Measurements from ENCODE around the gene TMEM123. TPM values are rescaled to one million over a fixed set of nuclear protein-coding genes. Genes with fewer than 3 reads are reported as not detected.
A peak's percentile ranks its signal among the peaks of the same experiment; 100 is the strongest.

Gene TMEM123
- total RNA-seq, 1 donor = 91.9 TPM

GRCh38 chr11:102472127-102472526 lies 19.6 kb upstream of the TMEM123 start:
- Histone ChIP-seq H3K79me2 (ENCODE audit: insufficient read depth, low read length) (no peaks in the 10 kb centered on the region), H2AFZ (ENCODE audit: low read length) (no peak overlapping the region), H3K9me3 (ENCODE audit: low read depth, low read length) (no peaks in the 10 kb centered on the region), H3K27ac (ENCODE audit: low read depth, low read length) (no peak overlapping the region), H3K27me3 (ENCODE audit: insufficient read depth, low read length) (no peaks in the 10 kb centered on the region), H3K4me1 (ENCODE audit: insufficient read depth, low read length) (peaks cover 18% of the 10 kb centered on the region), H3K36me3 (ENCODE audit: insufficient read depth, low read length) (no peaks in the 10 kb centered on the region), H4K20me1 (ENCODE audit: insufficient read depth, low read length) (no peaks in the 10 kb centered on the region), H3K4me2 (ENCODE audit: insufficient read depth, low read length) (no peak overlapping the region), H3K4me3 (ENCODE audit: insufficient read depth, low read length) (no peak overlapping the region)
- TF ChIP-seq CTCF (IDR thresholded peaks at IDR 0.05; ENCODE audit: extremely low read depth, low read depth, low read length) = no peak
- no peak for DNase-seq (ENCODE audit: insufficient read length, low spot score, missing footprints)

GRCh38 chr11:102471474-102471873 lies 18.9 kb upstream of the TMEM123 start:
- Histone ChIP-seq H3K4me1 (ENCODE audit: insufficient read depth, low read length) (peaks cover 18% of the 10 kb centered on the region), H2AFZ (ENCODE audit: low read length) (no peak overlapping the region), H3K9me3 (ENCODE audit: low read depth, low read length) (no peaks in the 10 kb centered on the region), H3K27ac (ENCODE audit: low read depth, low read length) (no peak overlapping the region), H3K4me3 (ENCODE audit: insufficient read depth, low read length) (no peak overlapping the region), H3K79me2 (ENCODE audit: insufficient read depth, low read length) (no peaks in the 10 kb centered on the region), H3K36me3 (ENCODE audit: insufficient read depth, low read length) (no peaks in the 10 kb centered on the region), H3K27me3 (ENCODE audit: insufficient read depth, low read length) (no peaks in the 10 kb centered on the region), H4K20me1 (ENCODE audit: insufficient read depth, low read length) (no peaks in the 10 kb centered on the region), H3K4me2 (ENCODE audit: insufficient read depth, low read length) (no peak overlapping the region)
- no peak for DNase-seq (ENCODE audit: insufficient read length, low spot score, missing footprints)
- no peak for TF ChIP-seq CTCF (IDR thresholded peaks at IDR 0.05; ENCODE audit: extremely low read depth, low read depth, low read length)

- Histone ChIP-seq H3K4me3 (ENCODE audit: insufficient read depth, low read length) (no peak overlapping the region), H3K79me2 (ENCODE audit: insufficient read depth, low read length) (no peaks in the 10 kb centered on the region), H3K36me3 (ENCODE audit: insufficient read depth, low read length) (no peaks in the 10 kb centered on the region), H4K20me1 (ENCODE audit: insufficient read depth, low read length) (no peaks in the 10 kb centered on the region), H2AFZ (ENCODE audit: low read length) (no peak overlapping the region), H3K27me3 (ENCODE audit: insufficient read depth, low read length) (no peaks in the 10 kb centered on the region), H3K4me2 (ENCODE audit: insufficient read depth, low read length) (no peak overlapping the region), H3K9me3 (ENCODE audit: low read depth, low read length) (no peaks in the 10 kb centered on the region), H3K4me1 (ENCODE audit: insufficient read depth, low read length) (peaks cover 18% of the 10 kb centered on the region), H3K27ac (ENCODE audit: low read depth, low read length) (no peak overlapping the region)
- TF ChIP-seq CTCF (IDR thresholded peaks at IDR 0.05; ENCODE audit: extremely low read depth, low read depth, low read length) = no peak
- no peak for DNase-seq (ENCODE audit: insufficient read length, low spot score, missing footprints)
Observed at GRCh38 chr11:102470251-102470650, 17.7 kb upstream of the TMEM123 start.

GRCh38 chr11:102469196-102469821 lies 16.7 kb upstream of the TMEM123 start:
- Histone ChIP-seq H4K20me1 (ENCODE audit: insufficient read depth, low read length) (no peaks in the 10 kb centered on the region), H3K27ac (ENCODE audit: low read depth, low read length) (peak overlapping the region; percentile 52), H3K36me3 (ENCODE audit: insufficient read depth, low read length) (no peaks in the 10 kb centered on the region), H3K79me2 (ENCODE audit: insufficient read depth, low read length) (no peaks in the 10 kb centered on the region), H2AFZ (ENCODE audit: low read length) (peak overlapping the region; percentile 83), H3K27me3 (ENCODE audit: insufficient read depth, low read length) (no peaks in the 10 kb centered on the region), H3K4me1 (ENCODE audit: insufficient read depth, low read length) (peaks cover 18% of the 10 kb centered on the region), H3K9me3 (ENCODE audit: low read depth, low read length) (no peaks in the 10 kb centered on the region), H3K4me2 (ENCODE audit: insufficient read depth, low read length) (peak overlapping the region; percentile 71), H3K4me3 (ENCODE audit: insufficient read depth, low read length) (no peak overlapping the region)
- DNase-seq (ENCODE audit: insufficient read length, low spot score, missing footprints) = peak; percentile 37
- no peak for TF ChIP-seq CTCF (IDR thresholded peaks at IDR 0.05; ENCODE audit: extremely low read depth, low read depth, low read length)

All from osteoblast (primary cell).